GM18520 (cell line): ENCODE measurements around the gene DPYSL5.
"Not testable (repeated sequence)": the region's sequence is repeated elsewhere in the genome, so short reads cannot be mapped to it uniquely, and the experiment has no call there.

Experiments used
- ATAC-seq: cut with Tn5 transposase; IDR thresholded peaks from one replicate; pipeline ENCODE4 v1.9.1; 2021; ENCODE audit not compliant: unreplicated experiment

Gene DPYSL5

DNA sequence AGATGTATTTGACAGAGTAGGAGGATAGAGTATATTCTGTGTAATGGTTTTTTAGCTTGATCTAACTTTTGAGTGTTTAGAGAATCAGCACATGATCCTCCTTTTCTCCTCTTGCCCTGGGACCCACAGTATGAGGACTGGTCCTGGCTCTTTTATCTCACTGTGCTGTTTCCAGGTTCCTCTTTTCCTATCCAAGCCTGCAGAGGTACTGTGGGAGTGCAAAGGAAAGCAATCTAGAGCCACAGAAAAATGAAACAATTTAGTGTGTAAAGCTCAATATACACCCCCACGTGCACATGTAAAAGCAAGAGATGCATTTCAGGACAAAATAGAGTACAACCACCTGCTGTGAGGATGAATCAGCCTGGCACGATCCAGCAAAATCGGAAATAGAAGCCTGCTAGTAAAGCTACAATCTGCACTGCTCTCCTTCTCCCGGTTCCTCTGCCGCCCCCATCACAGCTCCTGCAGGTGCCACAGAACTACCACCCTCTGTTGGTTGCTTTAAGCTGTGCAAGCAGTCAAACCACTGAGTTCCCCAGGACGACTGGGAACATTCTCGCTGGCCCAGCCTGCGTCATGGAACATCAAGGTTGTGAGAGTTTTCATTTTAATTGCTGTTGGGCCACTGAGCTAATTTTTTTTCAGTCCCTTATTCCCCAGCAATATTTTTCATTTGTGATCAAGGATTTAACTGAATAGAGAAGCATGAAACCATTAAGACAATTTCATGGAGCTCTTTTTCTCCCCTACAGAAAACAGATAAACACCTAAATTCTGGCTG, 74.7 kb downstream of the DPYSL5 start:
- no peak for ATAC-seq

DNA sequence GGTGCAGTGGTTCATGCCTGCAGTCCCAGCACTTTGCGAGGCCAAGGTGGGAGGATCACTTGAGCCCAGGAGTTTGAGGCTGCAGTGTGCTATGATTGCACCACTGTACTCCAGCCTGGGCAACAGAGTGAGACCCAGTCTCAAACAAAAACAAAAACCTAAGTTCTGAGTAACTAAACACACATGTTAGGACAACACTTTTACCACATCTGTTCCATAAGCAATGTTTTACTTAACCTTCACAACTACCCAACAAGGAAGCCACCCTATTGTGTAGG, 75.2 kb downstream of the DPYSL5 start:
- not testable (repeated sequence) for ATAC-seq

DNA sequence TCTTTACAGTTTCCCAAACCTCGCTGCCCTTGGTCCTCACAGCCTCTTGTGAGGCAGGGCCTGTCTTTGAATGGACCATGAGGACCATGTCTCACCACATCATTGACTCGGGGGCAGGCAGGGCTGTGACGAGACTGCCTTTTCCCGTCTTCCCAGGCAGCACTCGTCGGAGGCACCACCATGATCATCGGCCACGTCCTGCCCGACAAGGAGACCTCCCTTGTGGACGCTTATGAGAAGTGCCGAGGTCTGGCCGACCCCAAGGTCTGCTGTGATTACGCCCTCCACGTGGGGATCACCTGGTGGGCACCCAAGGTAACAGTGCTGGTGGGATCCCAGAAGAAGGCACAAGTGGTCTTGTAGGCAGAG, 76.8 kb downstream of the DPYSL5 start:
- no peak for ATAC-seq

DNA sequence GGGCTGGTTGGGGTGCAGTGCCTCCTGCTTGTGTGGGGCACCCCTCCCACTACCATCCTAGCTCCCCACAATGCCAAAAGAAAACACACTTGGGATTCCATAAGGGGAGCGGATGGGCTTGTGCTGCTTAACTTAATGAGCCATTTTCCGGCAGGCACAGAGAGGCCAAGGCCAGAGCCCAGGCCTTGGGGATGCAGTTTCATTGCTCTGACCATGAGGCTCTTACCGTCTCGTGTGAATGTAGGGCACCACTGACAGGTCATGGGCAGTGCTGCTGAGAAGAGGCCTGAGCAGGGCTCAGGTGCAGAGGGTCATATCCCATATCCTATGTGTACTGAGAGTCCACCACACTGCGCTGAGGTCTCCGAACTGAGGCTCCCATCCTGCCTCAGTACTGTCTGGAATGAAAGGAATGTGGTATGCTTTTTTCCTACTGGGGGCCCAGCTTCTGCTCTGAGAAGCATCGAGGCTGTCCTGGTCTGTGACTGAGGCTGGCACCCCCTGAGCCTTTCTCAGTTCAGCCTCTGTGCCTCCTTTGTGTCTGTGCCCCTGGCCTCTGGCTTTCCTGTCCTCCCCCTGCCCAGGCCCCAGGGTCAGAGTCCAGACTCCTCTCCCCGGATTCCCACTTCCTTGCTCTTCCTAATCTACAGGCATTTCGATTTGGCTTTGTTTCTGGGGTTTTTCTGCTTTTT, 77.3 kb downstream of the DPYSL5 start:
- ATAC-seq = no peak

DNA sequence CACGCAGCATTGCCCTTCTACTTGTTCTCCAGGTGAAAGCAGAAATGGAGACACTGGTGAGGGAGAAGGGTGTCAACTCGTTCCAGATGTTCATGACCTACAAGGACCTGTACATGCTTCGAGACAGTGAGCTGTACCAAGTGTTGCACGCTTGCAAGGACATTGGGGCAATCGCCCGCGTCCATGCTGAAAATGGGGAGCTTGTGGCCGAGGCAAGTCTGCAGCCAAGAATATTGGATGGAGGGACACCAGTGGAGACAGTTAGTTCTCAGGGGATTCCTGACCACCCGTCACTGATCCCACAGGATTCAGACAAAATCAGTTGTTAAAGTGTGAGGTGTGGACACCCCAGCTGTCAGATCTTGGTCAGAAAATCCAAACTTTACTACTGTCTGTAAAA, 79.3 kb downstream of the DPYSL5 start:
- ATAC-seq = no peak

DNA sequence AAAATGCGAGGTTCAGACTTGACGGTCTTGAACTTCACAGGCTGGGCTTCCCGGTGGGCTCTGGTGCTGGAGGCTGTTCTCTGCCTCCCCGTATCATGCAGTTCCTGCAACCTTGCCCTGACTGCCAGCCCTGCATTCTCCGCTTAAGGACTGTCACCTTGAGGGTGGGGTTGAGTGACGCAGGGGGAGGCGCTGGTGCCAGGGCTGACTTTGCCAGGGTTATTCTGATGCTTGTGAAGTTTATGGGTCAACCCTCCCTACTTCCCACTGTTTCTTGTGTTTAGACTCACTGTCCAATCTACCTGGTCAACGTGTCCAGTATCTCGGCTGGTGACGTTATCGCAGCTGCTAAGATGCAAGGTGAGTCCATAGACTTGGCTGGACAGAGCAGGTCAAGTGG, 85.0 kb downstream of the DPYSL5 start:
- no peak for ATAC-seq

DNA sequence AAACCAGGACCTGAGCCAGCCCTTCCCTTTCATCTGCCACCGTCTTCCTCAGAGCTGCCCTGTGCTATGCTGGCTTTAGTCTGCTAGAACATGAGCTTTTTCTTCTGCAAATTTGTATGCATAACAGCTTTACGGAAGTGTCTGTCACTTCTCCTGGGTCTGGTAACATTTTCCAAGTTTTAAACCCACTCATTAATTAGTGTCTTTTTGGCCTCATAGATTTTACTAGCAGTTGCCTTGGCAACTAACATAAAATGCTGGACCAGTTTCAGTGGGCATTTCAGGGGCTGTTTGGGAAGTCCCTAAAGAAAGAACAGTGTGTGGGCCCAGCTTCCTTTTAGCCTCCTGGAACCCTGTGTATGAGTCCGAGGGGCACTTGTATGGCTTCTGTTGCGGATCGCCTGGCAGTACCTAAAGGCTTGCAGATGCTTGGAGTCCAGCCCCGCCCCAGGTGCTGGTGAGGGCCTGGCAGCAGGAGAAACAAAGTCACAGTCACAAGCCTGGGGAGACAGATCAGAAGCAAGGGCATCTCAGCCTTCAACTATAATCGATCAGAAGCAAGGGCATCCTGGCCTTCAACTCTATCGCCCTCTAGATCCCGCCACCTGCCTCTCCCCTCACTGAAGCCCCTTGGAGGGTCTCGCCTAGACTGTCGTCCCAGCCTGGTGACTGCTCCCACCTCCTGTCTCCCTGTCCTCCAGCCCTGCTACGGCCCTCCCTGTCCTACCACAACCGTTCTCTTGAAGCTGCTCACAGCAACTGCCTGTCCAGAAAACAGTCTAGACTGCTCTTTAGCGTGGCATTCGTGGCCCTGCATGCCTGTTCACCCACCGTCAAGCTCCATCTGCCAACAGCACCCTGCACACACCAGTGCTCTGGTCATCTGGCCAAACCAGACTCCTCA, 85.8 kb downstream of the DPYSL5 start:
- no peak for ATAC-seq

DNA sequence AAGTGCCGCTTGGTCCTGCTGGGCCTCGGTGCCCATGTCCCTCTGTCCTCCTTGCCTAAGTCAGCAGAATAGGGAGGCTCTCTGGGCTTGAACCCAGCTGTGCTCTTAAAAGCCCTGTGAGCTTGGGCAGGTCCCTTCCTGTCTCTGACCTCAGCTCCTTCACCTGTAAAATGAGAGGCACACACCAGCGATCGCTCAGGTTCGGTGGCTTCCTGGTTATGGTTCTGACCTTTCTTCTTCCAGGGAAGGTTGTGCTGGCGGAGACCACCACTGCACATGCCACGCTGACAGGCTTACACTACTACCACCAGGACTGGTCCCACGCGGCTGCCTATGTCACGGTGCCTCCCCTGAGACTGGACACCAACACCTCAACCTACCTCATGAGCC, 86.4 kb downstream of the DPYSL5 start:
- ATAC-seq = no peak

DNA sequence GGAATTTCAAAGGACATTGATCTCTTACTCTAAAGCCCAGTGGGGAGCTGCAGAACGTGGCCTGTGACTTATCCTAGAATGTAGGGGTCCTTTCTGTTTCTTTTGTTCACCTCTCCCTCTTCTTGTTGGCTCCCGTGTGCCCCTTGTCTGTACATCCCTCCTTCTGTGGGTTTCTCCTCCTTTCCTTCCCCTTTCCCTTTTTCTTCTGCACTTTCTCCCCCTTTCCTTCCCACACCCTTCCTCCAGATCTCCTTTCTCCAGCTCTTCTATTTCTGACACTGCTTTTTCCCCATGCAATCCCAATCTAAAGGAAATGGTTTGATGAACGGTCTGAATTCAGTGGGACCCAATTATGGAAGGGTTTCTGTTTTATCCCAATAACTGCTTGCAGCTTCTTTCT, 87.1 kb downstream of the DPYSL5 start:
- no peak for ATAC-seq

DNA sequence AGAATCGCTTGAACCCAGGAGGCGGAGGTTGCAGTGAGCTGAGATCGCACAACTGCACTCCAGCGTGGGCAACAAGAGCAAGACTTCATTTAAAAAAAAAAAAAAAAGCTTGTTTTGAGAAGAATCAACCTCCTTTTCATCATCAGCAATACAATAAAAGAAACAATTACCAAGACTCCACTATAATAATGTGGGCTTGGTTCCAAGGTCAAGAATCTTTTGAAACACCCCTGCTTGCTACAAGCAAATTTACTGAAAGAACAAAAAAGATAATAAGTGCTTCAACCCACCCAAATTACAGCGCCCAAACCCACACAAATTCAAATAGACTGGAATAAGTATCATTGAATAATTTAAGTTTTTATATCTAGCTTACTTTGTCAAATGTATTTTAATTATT, 88.9 kb downstream of the DPYSL5 start:
- ATAC-seq = no peak

DNA sequence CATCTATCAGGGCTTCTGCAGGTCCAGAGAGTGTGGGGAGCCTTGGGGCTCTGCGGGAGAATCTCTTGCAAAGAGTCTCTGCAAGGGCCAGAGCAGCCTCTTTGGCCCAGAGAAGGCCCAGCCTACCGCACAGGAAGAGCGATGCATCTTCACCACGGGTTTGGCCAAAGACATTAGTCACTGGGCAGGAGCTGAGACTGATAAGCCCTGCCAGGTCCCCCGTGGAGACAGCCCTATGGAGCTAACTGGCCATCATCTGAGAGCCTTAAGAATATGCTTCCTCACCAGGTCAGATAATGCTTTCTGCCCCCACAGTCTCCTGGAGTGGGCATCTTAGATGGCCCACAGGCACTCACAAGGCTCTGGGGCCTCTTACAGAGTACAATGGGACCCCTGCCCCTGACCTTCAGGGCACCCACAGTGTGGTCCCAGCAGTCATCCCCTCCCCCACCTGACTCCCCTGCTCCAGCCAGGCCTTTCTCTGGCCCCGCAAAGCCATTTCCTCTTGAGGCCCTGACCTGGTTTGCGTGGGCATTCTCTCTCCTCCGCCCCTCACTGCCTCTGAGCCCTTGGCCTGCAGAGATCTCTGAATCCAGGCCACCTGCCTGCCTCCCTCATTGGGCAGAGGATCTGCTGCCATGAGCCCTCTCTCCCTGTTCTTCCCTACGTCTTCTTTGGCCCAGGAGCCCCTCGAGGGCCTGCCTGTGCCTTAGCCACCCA, 90.6 kb downstream of the DPYSL5 start:
- no peak for ATAC-seq

DNA sequence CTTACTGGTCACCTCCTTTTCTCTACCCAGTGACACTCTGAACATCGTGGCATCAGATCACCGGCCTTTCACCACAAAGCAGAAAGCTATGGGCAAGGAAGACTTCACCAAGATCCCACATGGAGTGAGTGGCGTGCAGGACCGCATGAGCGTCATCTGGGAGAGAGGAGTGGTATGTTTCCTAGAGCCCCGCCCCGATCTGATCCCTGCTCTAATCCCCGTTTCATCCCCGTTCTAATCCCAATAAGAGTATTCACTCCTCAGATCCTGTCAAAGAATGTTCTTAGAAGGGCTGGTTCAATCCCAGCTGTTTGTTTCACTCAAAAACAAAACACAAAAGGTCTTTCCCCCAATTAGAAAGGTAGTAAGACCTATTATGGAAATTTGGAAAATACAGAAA, 92.1 kb downstream of the DPYSL5 start:
- no peak for ATAC-seq

DNA sequence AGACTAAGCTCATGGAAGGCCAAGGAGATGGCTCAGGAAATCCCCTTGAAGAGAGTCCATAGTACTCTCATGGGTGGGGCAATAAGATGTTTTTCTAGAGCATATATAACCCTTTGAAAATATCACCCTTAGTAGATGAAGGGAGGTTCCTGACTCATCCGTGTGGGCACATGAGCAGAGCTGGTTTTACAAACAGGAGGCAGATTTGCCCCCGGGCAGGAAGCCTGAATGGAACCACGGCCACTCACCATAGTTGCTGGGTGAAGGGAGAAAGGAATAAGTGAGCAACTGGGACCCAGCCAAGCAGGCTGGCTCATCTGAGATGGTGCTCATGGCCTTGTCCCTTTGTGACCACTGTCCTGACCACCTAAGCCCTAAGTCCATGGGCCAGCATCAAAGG, 93.6 kb downstream of the DPYSL5 start:
- no peak for ATAC-seq

DNA sequence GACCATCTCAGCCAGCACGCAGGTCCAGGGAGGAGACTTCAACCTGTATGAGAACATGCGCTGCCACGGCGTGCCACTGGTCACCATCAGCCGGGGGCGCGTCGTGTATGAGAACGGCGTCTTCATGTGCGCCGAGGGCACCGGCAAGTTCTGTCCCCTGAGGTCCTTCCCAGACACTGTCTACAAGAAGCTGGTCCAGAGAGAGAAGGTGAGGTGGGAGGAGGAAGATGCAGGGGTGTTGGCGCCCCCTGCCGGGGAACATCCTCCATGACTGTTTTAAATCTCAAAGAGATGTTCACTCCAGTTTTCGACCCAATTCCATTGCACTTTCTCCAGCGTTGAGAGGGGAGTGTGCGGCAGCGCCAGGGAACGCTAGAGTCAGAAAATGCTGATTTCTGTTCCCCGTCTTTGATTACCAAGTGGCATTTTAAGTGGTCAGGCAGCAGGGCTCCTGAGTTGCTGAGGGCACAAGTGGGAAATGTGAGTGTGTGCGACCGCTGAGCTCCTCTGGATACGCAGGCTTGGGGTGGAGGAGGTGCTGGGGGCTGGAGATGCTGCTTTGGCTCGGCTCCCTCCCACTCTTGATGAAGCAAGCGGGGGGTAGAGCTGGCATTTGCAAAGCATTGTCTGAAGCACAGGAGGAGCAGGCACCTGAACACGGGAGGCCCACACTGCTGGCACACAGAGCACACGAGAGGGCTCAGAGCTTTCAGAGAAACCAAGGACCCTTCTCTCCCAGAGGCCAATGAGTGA, 94.8 kb downstream of the DPYSL5 start:
- ATAC-seq = no peak

DNA sequence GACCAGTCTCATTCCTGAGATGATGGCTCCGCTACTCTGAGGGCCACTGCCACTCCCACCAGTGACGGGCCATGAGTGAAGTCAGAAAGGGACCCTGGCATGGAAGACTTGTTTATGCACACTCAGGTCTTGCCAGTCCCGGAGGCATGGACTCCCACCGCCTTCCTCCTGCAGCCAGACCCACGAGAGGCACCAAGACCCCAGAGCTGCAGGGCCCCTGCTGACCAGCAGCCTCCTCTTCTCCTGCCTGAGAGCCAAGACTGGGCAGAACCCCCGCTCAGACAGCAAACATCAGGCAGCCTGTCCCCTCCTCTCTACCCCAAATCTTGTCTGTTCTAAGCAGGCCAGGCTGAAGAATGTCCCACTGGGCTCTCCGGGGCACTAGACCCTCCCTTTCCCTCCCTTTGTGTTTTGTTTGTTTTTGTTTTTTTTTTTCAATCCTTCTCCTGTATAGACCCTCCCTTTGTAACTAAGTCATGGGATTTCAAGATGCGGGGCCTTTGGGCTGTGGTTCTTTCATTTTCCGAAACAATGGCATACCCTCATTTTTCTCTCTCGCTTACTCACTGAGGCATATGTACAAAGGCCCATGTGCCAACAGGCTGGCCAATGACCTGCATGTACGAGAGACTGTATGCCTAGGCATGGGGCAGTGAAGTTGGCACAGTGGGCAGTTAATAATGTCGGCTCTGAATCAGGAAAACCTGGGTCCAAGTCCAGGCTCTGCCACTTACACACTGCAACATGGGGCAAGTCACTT, 98.2 kb downstream of the DPYSL5 start:
- no peak for ATAC-seq

DNA sequence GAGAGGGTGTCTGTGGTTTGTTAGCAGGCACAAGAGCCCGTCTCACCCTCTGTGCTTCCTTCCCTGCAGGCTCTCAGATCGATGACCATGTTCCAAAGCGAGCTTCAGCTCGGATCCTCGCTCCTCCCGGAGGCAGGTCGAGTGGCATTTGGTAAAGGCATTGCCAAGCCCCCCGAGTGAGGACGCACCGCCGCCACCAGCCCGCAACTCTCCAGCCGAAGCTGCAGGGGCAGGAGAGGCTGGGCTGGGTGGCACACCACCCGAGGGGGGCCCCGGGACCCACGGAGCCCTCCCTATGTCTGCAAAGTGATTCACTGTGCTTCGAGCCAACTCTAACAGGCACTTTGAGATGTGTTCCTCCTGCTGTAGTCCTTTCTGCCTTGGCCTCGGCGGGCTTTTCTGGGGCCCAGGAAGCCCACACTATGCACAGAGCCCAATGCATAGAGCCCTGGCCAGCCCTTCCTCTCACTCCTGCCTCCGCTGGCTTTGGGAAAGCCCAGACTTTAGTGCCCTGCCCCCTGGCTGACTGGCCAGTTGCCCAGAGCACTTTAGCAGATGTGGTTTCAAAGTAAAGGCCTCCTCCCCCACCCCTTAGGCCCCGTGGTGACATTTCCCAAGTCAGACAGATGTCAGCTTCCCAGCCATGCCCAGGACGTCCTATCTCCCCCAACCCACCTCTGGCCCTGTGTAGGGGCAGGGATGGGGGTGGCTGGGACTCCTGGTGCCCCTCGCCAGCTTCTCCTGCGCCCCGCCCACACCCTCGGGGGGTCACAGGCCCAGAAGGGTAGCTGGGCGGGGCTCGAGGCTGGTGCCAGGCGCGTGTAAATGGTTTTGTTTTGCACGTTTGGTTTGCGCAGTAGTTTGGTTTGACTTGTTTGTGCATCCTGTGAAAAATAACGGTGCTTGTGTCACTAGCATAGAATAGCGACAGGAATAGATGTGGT, 99.2 kb downstream of the DPYSL5 start:
- no peak for ATAC-seq

DNA sequence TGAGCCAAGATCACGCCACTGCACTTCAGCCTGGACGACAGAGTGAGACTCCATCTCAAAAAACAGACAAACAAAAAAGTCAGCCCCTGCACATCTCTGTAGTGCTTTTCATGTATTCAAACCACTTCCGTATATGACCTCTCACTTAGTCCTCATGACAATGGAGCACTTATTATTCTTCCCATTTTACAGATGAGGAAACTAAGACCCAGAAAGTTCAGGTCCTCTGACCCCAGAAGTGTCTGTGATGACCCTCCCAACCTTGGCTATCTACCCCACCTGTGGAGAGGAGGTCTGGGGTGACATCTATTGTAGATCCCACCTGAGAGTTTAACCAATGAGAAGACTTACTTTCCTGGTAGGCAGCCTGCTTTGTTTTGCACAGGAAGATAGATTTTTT, 100.9 kb downstream of the DPYSL5 start:
- ATAC-seq = no peak

DNA sequence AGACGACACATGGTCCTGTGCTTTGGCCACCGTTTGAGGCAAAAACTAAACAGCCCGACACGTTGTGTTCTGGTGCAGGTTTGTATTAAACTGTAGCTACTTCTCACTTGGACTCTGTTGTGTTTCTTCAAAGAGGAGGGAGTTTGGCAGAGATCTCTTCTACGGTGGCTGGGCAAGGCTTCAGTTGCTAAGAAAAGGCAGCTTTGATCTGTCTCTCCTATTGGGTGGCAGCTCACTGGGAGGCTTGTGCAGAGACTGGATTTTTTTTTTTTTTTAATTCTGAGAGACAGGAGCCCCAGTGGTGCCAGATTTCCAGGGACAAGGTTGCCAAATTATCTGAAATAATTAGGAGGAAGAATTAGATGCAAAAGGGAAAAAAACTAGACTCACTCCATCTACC, 102.3 kb downstream of the DPYSL5 start:
- no peak for ATAC-seq

DNA sequence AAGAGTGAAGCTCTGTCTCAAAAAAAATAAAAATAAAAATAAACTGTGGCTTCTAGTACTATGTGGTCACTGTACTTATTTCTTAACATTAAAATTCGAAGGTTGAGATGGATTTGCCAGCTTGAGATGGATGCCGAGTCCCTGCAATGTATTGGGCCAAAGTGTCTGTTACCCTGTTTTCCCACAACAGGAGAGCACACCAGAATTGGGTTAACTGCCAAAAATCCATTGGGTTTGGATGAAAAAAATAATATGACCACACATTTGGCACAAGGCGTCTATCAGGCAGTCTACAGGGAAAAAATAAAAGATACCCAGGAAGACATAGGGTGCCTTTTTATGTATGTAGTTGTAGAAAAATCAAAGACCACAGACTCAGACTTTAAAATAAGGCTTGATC, 103.3 kb downstream of the DPYSL5 start:
- ATAC-seq = no peak
